ENCODE data around the gene ACMSD. TPM values are rescaled to one million over a fixed set of nuclear protein-coding genes. Genes with fewer than 3 reads are reported as not detected.

The ACMSD gene
- total RNA-seq, 4 donors from 2014 or later: not detected

DNA sequence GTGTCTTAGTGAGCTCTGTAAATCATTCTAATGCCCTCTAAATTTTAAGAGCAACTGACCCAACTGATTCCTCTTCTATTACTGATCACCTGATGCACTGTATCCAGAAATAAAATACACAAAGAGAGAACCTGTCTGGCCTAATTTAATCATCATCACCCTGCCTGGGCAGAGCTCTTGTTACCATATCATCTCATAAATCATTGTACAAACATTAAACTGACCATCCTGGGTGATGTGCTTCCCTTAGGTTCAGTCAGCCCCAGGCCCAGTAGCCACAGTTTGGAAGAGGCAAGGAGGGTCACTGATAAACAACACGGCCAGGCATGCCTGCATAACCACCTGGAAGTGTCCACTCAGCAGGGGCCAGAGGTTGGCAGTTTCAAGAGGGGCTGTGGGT, 22.7 kb upstream of the ACMSD start:
- 33 to 67% methylated on average over 1 of the region's 1 CpG for WGBS, 2 donors (ENCODE audit: low coverage in 1 of 2)

DNA sequence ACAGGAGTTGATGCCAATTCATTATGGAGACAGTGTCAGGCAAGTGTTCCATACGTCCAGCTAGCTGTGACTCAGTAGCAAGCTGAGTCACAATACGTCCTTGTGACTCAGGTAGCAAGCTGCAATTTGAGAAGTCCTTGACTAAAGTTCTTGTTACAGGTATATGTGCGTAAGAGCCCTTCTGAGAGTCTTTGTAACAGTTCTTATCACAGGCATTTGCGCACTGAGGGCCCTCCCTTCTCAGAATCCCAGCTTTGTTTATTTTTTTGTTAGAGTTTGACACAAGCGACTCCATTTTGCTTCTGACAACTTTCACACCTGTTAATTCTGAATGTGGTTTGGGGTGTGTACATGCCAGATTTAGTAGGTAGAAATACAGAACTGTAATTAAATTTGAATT, 20.1 kb upstream of the ACMSD start:
- WGBS, 2 donors (ENCODE audit: low coverage in 1 of 2): 76 to 83% methylated on average over 2 to 5 of the region's 5 CpGs
- Histone ChIP-seq H3K9me3 (no peaks in the 10 kb centered on the region), H3K27me3 (no peaks in the 10 kb centered on the region), H3K4me3 (no peak overlapping the region), H3K4me1 (no peaks in the 10 kb centered on the region), H3K27ac (no peak overlapping the region), H3K36me3 (no peaks in the 10 kb centered on the region)
- DNase-seq: no peak
- TF ChIP-seq EP300 (IDR thresholded peaks at IDR 0.05; ENCODE audit: low read depth) (no peak), POLR2AphosphoS5 (IDR thresholded peaks at IDR 0.05) (no peak), POLR2A (IDR thresholded peaks at IDR 0.05) (no peak), CTCF (IDR thresholded peaks at IDR 0.05) (no peak)
- in situ Hi-C loops (cut with MboI; ENCODE audit: low pct_ligation_motif_present in 1 of 4, low pct_unique_long_range_greater_than_20kb in 1 of 4, low sequenced_read_pairs in 3 of 4) (no loop called here), intact Hi-C loops (cut with DNase I; ENCODE audit: low total_unique reads) (no loop called here)

More for the DNA sequence above, 22.7 kb upstream of the ACMSD start:
- Histone ChIP-seq H3K27ac (no peak overlapping the region), H3K27me3 (no peaks in the 10 kb centered on the region), H3K9me3 (peaks cover 5 to 9% of the 10 kb centered on the region in 2 donors), H3K36me3 (no peaks in the 10 kb centered on the region), H3K4me3 (no peak overlapping the region), H3K4me1 (no peaks in the 10 kb centered on the region)
- TF ChIP-seq POLR2AphosphoS5 (IDR thresholded peaks at IDR 0.05): no peak
- TF ChIP-seq POLR2A (IDR thresholded peaks at IDR 0.05): no peak
- no peak for TF ChIP-seq EP300 (IDR thresholded peaks at IDR 0.05; ENCODE audit: low read depth)
- no peak for TF ChIP-seq CTCF (IDR thresholded peaks at IDR 0.05)
- intact Hi-C loops (cut with DNase I; ENCODE audit: low total_unique reads): no loop called here
- in situ Hi-C loops (cut with MboI; ENCODE audit: low pct_ligation_motif_present in 1 of 4, low pct_unique_long_range_greater_than_20kb in 1 of 4, low sequenced_read_pairs in 3 of 4): no loop called here
- no peak for DNase-seq

DNA sequence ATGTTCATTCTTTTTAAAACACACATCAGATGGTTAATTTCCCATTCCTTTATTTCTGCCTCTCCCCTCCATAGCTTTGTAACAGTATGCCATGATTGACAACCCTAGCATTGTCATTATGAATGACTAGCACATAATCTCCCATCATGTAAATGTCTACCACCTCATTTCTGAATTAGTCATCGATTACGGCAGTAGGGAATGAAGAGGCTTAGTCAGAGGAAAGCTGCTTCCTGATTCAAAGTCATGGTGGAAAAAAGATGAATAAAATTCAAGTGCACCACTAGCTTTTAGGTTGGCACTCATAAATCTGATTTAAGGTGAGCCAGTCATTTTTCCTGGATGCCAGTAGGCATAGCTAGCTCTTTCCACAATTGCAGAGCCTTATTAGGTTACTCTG, 19.1 kb upstream of the ACMSD start:
- H3K4me1 ChIP-seq: no peaks in the 10 kb centered on the region
- TF ChIP-seq POLR2AphosphoS5 (IDR thresholded peaks at IDR 0.05) (no peak), EP300 (IDR thresholded peaks at IDR 0.05; ENCODE audit: low read depth) (no peak), CTCF (IDR thresholded peaks at IDR 0.05) (no peak), POLR2A (IDR thresholded peaks at IDR 0.05) (no peak)
- no peaks in the 10 kb centered on the region for H3K27me3 ChIP-seq
- in situ Hi-C loops (cut with MboI; ENCODE audit: low pct_ligation_motif_present in 1 of 4, low pct_unique_long_range_greater_than_20kb in 1 of 4, low sequenced_read_pairs in 3 of 4) (no loop called here), intact Hi-C loops (cut with DNase I; ENCODE audit: low total_unique reads) (no loop called here)
- no peaks in the 10 kb centered on the region for H3K36me3 ChIP-seq
- WGBS, 2 donors (ENCODE audit: low coverage in 1 of 2): 80 to 87% methylated on average over 2 of the region's 2 CpGs
- H3K27ac ChIP-seq: no peak overlapping the region
- DNase-seq: no peak
- no peak overlapping the region for H3K4me3 ChIP-seq
- no peaks in the 10 kb centered on the region for H3K9me3 ChIP-seq

- in situ Hi-C loops (cut with MboI; ENCODE audit: low pct_ligation_motif_present in 1 of 4, low pct_unique_long_range_greater_than_20kb in 1 of 4, low sequenced_read_pairs in 3 of 4) (no loop called here), intact Hi-C loops (cut with DNase I; ENCODE audit: low total_unique reads) (no loop called here)
- 32 to 55% methylated on average over 2 of the region's 2 CpGs for WGBS, 2 donors (ENCODE audit: low coverage in 1 of 2)
- no peak for DNase-seq
- no peaks in the 10 kb centered on the region for H3K27me3 ChIP-seq
- no peak for TF ChIP-seq EP300 (IDR thresholded peaks at IDR 0.05; ENCODE audit: low read depth)
- TF ChIP-seq CTCF (IDR thresholded peaks at IDR 0.05): no peak
- TF ChIP-seq POLR2A (IDR thresholded peaks at IDR 0.05): no peak
- no peak for TF ChIP-seq POLR2AphosphoS5 (IDR thresholded peaks at IDR 0.05)
- no peak overlapping the region for H3K27ac ChIP-seq
- no peaks in the 10 kb centered on the region for H3K4me1 ChIP-seq
- no peaks in the 10 kb centered on the region for H3K9me3 ChIP-seq
- H3K36me3 ChIP-seq: no peaks in the 10 kb centered on the region
- no peak overlapping the region for H3K4me3 ChIP-seq
Measured at GRCh38 chr2:134823431-134823830, 15.0 kb upstream of the ACMSD start.

All from transverse colon (tissue), 4 donors.